ENCODE measurements around the gene YES1.

The YES1 gene

DNA sequence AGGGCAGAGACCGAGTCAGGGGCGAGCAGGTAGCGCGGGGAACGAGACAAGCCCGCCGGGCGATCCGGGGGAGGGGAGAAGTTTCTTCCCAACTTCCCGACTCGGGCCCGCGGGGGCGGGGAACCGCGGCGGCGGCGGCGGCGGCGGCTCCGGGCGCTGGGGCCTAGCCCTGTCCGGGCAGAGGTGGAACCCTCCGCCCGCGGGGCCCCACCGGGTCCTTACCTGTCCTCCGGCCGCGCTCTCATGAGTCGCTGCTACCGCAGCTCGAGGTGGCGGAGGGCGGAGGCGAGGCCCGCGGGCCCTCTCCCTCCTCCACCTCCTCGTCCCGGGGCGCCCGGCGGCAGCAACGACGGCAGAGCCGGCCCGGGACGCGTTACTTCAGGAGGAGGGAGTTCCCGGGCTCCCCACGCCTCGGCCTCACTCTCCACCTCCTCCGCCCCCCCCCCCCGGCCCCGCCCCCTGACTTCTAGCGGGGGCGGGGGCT lies at the start of gene YES1:
Gene YES1 (minus strand): TSS at position 351 of the 484 bp plus-strand sequence. CDS start 55,415 bp downstream, outside the sequence.
- DNase-seq (ENCODE audit: low read depth), result no peak

GRCh38 chr18:857986-858385 lies 45.9 kb upstream of the YES1 start:
- no peak for DNase-seq (ENCODE audit: low read depth)

- no peak for DNase-seq (ENCODE audit: low read depth)
These were observed 41.4 kb upstream of the YES1 start for GRCh38 chr18:853471-853870.

DNA sequence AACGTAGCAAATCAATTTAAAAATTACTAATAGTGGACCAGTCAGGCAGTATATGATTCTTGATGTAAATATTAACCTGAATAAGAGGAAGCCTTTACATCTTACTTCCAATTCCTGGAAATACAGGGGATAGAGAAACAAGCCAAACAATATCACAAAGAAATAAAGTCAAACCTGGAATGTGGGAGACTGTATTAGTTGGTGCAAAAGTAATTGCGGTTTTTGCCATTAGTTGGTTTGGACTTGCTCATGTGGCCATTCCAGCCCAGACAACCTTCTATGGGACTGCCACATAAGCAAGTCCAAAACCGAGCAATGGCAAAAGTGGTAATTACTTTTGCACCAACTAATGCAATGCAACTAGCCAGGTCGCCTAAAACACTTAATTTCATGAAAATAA lies 38.9 kb upstream of the YES1 start:
- no peak for DNase-seq (ENCODE audit: low read depth)

GRCh38 chr18:849021-849420 lies 37.0 kb upstream of the YES1 start:
- no peak for DNase-seq (ENCODE audit: low read depth)

DNA sequence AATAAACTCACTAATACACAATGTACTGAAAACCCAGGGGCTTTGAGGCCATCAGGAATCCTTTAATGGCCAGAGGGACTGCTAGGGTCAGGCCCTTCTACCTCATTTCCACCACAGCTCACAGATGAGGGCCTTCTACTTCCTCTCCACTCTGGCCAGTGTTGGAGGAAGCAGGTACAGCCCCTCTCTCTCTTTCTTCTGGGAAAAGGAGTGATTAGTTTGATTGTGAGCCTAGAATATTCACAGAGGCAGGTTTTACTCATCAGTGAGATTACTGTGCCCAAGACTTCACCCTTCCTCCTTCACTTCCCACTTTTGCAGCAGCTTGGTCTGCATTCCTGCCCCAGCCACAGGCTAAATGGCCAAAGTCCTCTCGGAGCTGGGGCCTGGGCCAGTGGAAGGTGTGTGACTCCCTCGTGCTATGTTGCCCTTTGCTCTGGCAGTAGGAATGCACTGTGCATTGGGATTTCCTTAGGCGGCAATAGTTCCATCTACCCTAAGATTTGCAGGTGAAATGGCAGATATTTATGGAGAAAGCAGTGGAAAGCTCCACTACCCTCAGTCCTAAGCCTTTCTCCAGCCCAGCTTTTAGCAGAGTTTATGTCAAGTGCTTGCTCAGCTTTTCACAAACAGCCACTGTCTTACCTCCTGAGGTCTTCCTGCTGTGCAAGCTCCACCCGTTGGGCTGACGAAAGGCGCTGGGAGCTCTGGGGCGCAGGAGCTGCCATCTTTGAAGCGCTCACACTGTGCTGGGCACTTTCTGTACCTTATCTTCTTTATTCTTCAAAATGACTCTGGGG lies 36.2 kb upstream of the YES1 start:
- no peak for DNase-seq (ENCODE audit: low read depth)

DNA sequence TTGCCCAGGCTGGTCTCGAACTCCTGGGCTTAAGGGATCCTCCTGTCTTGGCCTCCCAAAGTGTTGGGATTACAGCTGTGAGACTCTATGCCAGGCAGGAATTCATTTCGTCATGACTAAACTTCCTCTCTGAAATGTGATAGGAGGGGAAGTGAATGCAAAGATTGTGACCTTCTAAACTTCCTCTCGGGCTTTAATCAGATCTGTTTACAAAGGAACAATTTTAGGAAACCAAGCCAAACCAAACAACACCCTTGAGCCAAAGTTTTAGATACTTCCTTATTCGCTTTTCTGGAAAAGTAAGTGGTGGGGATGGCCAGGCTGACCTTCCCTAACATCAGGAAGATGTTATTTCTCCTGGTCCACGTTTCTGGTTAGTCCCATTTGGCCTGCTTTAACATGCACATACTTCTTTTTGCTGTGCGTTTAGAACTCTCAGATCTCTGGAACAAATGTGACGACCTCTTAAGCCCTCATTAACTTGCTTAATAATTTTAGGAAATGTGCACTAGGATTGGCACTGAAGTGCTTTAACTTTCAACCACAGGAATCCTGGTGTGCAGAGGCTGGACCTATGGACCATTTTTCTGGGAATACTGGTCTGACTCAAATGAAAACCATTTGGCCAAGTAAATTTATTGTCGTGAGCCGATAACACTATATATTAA lies 33.2 kb upstream of the YES1 start:
- no peak for DNase-seq (ENCODE audit: low read depth)

DNA sequence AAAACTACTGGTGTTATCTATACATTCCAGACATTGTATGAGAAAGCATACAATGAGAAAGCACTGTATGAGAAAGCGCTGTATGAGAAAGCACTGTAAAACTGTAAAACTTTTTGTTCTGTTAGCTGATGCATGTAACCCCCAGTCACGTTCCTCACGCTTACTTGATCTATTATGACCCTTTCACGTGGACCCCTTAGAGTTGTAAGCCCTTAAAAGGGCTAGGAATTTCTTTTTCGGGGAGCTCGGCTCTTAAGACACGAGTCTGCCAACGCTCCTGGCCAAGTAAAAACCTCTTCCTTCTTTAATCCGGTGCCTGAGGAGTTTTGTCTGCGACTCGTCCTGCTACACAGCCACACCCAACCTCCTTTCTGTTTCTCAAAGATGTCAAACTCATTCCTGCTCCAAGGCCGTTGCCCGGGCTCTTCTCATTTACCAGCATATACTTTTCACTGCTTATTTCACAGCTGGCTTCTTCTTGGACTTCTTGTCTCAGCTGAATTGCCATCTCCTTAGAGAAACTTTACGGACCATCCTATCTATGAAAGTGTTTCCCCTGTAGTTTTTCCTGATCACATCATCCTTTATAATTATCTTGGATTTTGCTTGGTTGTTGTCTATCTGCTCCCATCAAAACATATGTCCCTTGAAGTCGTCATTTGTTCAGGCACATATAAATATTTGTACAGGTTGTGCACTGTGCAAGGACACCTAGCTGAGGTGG lies 29.8 kb upstream of the YES1 start:
- DNase-seq (ENCODE audit: low read depth), result no peak

- DNase-seq (ENCODE audit: low read depth), result no peak
These were observed 28.5 kb upstream of the YES1 start for GRCh38 chr18:840516-840915.

GRCh38 chr18:840023-840408 lies 28.0 kb upstream of the YES1 start:
- DNase-seq (ENCODE audit: low read depth), result no peak

DNA sequence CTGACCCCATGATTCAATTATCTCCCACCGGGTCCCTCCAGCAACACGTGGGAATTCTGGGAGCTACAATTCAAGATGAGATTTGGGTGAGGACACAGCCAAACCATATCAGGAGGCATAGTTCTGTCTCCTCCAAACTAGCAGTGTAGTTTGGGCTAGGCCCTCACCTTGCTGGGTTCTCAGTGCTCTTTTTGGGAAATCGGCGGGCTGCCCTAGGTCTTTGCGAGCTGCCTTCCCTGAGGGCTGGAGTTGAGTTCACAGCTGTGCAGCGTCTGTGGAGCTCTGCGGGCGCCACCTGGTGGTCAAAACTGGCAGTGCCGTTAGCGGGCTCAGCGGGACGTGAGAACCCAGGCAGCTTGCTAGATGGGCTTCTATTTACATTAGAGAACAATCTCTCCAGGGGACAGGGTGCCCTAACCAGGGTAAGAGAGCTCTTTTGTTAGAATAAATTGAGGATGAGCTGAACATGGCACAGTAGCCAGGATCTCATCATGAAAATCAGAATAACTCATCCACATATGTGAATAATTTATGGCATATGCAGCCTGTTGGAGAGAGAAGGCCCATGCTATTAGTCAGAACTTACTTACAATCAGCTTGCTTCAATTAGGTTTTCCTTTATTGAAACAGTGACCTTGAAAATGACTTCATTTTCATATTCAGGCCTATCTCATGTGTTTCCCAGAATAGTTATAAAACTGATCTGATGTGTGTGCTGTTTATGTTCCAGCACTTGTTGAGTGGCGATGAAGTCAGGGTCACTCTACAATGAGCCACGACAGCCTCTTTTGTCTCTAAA lies 27.4 kb upstream of the YES1 start:
- peak; percentile 82 for DNase-seq (ENCODE audit: low read depth)

DNA sequence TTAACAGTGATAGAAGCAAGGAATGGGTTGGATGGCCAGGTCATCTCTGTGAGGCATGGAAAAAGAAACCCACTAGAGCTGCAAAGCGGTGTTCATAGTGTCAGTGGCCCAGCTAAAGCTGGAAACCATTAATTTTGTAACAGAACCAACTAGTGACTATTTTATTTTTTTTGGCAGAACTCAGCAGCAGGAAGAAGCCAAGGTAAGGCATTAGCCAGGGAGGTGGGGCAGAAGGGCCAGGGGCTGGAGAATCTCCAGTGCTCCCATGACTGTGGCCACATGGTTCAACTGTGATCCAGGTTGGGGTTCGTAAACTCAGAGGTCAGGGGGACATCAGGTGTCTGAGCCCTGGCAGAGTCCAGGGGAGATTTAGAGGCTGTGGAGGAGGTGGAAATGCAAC lies 25.9 kb upstream of the YES1 start:
- DNase-seq (ENCODE audit: low read depth), result no peak

- no peak for DNase-seq (ENCODE audit: low read depth)
These were observed 22.2 kb upstream of the YES1 start for GRCh38 chr18:834082-834720.

DNA sequence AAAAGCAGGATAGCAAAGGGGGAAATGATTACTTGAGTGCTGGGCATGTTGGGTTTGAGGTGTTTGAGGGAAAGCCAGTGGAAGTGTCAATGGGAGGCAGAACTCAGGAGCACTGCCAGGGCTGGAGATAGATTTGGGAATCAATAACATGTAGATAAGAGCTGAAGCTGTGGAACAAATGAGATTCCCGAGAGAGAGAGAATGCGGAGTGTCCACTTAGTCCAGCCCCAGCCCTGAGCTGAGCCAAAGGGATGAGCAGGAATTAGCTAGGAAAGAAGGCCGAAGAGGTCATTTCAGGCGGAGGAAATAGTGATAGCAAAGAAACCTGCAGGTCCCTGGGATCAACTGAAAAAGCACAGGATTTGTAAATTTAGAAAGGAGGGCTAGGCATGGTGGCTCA lies 21.2 kb upstream of the YES1 start:
- no peak for DNase-seq (ENCODE audit: low read depth)

DNA sequence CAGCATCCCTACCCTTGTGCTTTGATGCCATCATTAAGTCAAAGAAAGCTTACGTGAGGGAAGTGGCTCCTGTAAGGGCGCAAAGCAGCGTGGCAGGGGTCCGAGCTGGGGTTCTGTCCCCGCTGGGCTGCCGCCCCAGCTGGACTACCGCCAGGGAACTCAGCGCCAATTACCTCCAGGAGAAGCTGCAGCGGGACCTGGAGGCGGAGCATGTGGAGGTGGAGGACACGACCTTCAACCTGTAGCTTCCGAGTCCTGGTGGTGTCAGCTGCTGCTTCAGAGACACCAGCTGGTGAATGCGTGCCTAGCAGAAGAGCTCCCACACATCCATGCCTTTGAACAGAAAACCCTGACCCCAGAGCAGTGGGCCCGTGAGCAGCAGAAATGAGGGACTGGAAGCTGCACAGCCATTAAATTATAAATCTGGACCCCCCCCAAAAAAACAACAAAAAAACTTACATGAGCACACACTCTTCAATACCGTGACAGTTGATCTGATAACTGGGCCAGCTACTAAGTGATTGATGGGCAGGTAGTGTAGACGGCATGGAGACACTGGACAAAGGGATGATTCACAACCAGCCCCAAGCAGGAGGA lies 20.1 kb upstream of the YES1 start:
- DNase-seq (ENCODE audit: low read depth), result no peak

DNA sequence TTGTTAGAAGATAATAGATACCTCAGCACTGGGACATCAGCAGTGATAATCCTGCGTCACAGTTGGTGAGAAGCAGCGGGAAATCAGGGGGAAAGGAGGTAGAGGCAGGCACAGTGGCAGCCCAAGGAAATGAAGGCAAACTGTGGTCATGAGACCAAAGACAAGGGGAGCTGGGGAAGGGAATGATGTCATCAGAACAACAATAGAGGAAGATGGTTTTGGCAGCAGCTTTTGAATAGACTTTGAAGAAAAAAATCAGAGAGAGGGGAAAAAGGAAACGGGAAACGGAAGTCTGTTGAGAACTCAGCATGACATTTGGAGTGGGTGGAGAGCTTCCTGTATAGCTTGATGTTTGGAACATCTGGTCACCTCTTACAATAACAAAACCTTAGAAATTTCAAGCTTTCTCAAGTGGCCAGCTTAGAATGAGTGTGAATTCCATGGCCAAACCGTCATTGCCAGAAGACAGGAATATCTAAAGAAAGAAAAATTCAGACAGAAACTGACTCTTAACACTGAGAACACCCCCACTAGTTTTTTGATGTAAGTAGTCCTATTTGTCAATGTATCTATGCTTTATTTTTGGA lies 18.4 kb upstream of the YES1 start:
- no peak for DNase-seq (ENCODE audit: low read depth)

GRCh38 chr18:829432-829831 lies 17.4 kb upstream of the YES1 start:
- no peak for DNase-seq (ENCODE audit: low read depth)

DNA sequence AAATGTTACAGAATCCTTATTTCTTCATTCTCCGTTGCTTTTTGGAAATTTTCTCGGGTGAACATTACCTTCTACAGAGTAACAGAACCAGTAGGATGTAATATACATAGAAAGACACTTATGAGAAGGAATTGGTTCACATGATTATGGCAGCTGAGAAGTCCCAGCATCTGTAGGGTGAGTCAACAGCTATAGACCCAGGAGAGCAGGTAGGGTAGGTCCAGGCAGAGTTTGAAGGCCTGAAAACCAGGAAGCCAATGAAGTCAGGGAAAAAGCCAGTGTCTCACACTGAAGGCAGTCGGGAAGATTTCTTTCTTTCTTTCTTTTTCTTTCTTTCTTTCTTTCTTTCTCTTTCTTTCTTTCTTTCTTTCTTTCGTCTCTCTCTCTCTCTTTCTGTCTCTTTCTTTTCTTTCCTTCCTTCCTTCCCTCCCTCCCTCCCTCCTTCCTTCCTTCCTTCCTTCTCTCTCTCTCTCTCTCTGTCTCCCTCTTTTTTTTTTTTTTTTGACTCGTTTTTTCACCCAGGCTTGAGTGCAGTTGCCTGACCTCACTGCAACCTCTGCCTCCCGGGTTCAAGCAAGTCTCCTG lies 15.1 kb upstream of the YES1 start:
- DNase-seq (ENCODE audit: low read depth), result no peak

GRCh38 chr18:825891-826585 lies 14.0 kb upstream of the YES1 start:
- DNase-seq (ENCODE audit: low read depth), result no peak

- DNase-seq (ENCODE audit: low read depth), result no peak
These were observed 12.1 kb upstream of the YES1 start for GRCh38 chr18:824179-824578.

Measured in stimulated activated CD8-positive, alpha-beta memory T cell treated with anti-CD3 and anti-CD28 coated beads, Interleukin-4, amount 100 ng/mL, for 24 hours (primary cell).